Neuronal stem cell (in vitro differentiated cells): Measurements from ENCODE around the gene ILRUN. TPM values are rescaled to one million over a fixed set of nuclear protein-coding genes. Genes with fewer than 3 reads are reported as not detected.
"Not testable (repeated sequence)": the region's sequence is repeated elsewhere in the genome, so short reads cannot be mapped to it uniquely, and the experiment has no call there.

ENCODE experiments used
- DNase-seq: peaks from one replicate; pipeline ENCODE4 v3.0.0-alpha.2; 2013; ENCODE audit warnings: low spot score
- H2AFZ ChIP-seq: one replicate; pipeline ENCODE4 v1.6.1; 2013; ENCODE audit warnings: mild to moderate bottlenecking, low read length, inconsistent platforms
- H2AK5ac ChIP-seq: 2 replicates; pipeline ENCODE4 v1.6.1; 2013; ENCODE audit warnings: low read depth, mild to moderate bottlenecking, inconsistent platforms, low read length, moderate library complexity, mixed read lengths
- H2BK120ac ChIP-seq: 2 replicates; pipeline ENCODE4 v1.6.1; 2013; ENCODE audit warnings: low read depth, mild to moderate bottlenecking, inconsistent platforms, low read length, moderate library complexity, mixed read lengths
- H2BK12ac ChIP-seq: one replicate; pipeline ENCODE4 v1.6.1; 2013; ENCODE audit warnings: low read length, inconsistent platforms
- H2BK15ac ChIP-seq: 2 replicates; pipeline ENCODE4 v1.6.1; 2013; ENCODE audit warnings: mild to moderate bottlenecking, low read length, inconsistent platforms, mixed read lengths
- H2BK5ac ChIP-seq: one replicate; pipeline ENCODE4 v1.6.1; 2013; ENCODE audit warnings: inconsistent platforms, mild to moderate bottlenecking, low read length, moderate library complexity
- H3K14ac ChIP-seq: one replicate; pipeline ENCODE4 v1.6.1; 2013; ENCODE audit warnings: low read length, inconsistent platforms
- H3K18ac ChIP-seq: 2 replicates; pipeline ENCODE4 v1.6.1; 2013; ENCODE audit warnings: low read length, inconsistent platforms
- H3K23ac ChIP-seq: 2 replicates; pipeline ENCODE4 v1.6.1; 2013; ENCODE audit warnings: low read depth, mild to moderate bottlenecking, mixed read lengths, low read length, inconsistent platforms; ENCODE audit not compliant: poor library complexity
- H3K27ac ChIP-seq: replicated peaks from 3 replicates; pipeline ENCODE4 v1.5.1; 2013; ENCODE audit warnings: low read length, inconsistent platforms
- H3K27me3 ChIP-seq, 3 experiments: 2 replicates each; pipeline ENCODE4 v1.6.1; 2013; ENCODE audit warnings: low read length in 3 of 3, mild to moderate bottlenecking in 2 of 3, inconsistent platforms in 1 of 3, low read depth in 1 of 3, mixed read lengths in 1 of 3, moderate library complexity in 1 of 3; ENCODE audit not compliant: control insufficient read depth in 3 of 3, insufficient read depth in 3 of 3
- H3K36me3 ChIP-seq, 2 donors: replicated peaks in 1 of 2; 2 replicates each; pipeline ENCODE4 v1.6.1; 2013; ENCODE audit warnings: low read length in 2 of 2; ENCODE audit not compliant: control insufficient read depth in 2 of 2, insufficient read depth in 2 of 2
- H3K4ac ChIP-seq: 2 replicates; pipeline ENCODE4 v1.6.1; 2013; ENCODE audit warnings: inconsistent platforms, mild to moderate bottlenecking, low read length, moderate library complexity
- H3K4me1 ChIP-seq, 2 donors: 1 replicate in 1 of 2; 2 replicates in 1 of 2; pipeline ENCODE4 v1.6.1; 2013; ENCODE audit warnings: low read length in 2 of 2, low read depth in 1 of 2; ENCODE audit not compliant: control insufficient read depth in 2 of 2, insufficient read depth in 1 of 2
- H3K4me2 ChIP-seq: one replicate; pipeline ENCODE4 v1.6.1; 2013; ENCODE audit warnings: mild to moderate bottlenecking, low read length, inconsistent platforms; ENCODE audit not compliant: insufficient read depth, poor library complexity, severe bottlenecking
- H3K4me3 ChIP-seq, 2 donors: 2 replicates each; pipeline ENCODE4 v1.5.1; 2013; ENCODE audit warnings: low read length in 2 of 2, mild to moderate bottlenecking in 2 of 2, inconsistent platforms in 1 of 2, moderate library complexity in 1 of 2
- H3K79me1 ChIP-seq: one replicate; pipeline ENCODE4 v1.6.1; 2013; ENCODE audit warnings: low read depth, mild to moderate bottlenecking, inconsistent platforms, low read length, moderate library complexity
- H3K9ac ChIP-seq: one replicate; pipeline ENCODE4 v1.6.1; 2013; ENCODE audit warnings: mild to moderate bottlenecking, low read depth, low read length, inconsistent platforms; ENCODE audit not compliant: poor library complexity
- H3K9me3 ChIP-seq, 2 donors: replicated peaks in 1 of 2; 2 replicates each; pipeline versions ENCODE3 to v1.6.1; 2013; ENCODE audit warnings: low read length in 2 of 2, mild to moderate bottlenecking in 2 of 2, inconsistent platforms in 1 of 2, low read depth in 1 of 2, mixed read lengths in 1 of 2, moderate library complexity in 1 of 2; ENCODE audit not compliant: control insufficient read depth in 2 of 2, insufficient read depth in 1 of 2
- H4K8ac ChIP-seq: one replicate; pipeline ENCODE4 v1.6.1; 2013; ENCODE audit warnings: low read depth, mild to moderate bottlenecking, inconsistent platforms, low read length, moderate library complexity
- H4K91ac ChIP-seq: one replicate; pipeline ENCODE4 v1.6.1; 2013; ENCODE audit warnings: low read length, low read depth, mild to moderate bottlenecking, inconsistent platforms; ENCODE audit not compliant: poor library complexity
- WGBS, 2 donors: extraction: QIAGEN DNeasy Blood & Tissue Kit; methylation state at CpG; one replicate each; pipeline ENCODE4 v1.1.7; 2013; ENCODE audit warnings: missing lambda C conversion rate in 2 of 2, mixed read lengths in 1 of 2; ENCODE audit not compliant: insufficient read length in 2 of 2, insufficient replicate concordance in 1 of 2; ENCODE audit errors: extremely low coverage in 2 of 2; 5-methylcytosine and 5-hydroxymethylcytosine counted together
- small RNA-seq: library from polyadenylated mRNA; stranded (forward); fragments of <200 nt; extraction: miRNeasy Mini kit (QIAGEN cat#:217004); gene quantifications from one replicate; pipeline ENCODE3, GENCODE V24; 2013; ENCODE audit not compliant: insufficient read depth

ILRUN gene

GRCh38 chr6:34650232-34650631 is 46.3 kb downstream of the ILRUN start:
- H3K9ac ChIP-seq, H2BK15ac ChIP-seq, H4K91ac ChIP-seq, H2BK12ac ChIP-seq, H2BK120ac ChIP-seq, H3K27ac ChIP-seq, H3K27me3 ChIP-seq, H2AFZ ChIP-seq, H3K79me1 ChIP-seq, H3K14ac ChIP-seq, H2AK5ac ChIP-seq, H3K23ac ChIP-seq, H2BK5ac ChIP-seq, H3K4me1 ChIP-seq, H3K18ac ChIP-seq, H3K9me3 ChIP-seq, DNase-seq, H3K4me2 ChIP-seq, H4K8ac ChIP-seq, H3K4me3 ChIP-seq, H3K4ac ChIP-seq: not testable (repeated sequence)
- no CpG with 5 or more reads among the region's 7 CpGs for WGBS, 2 donors
- H3K36me3 ChIP-seq = peaks cover 7 to 62% of the 10 kb centered on the region in 2 donors

- Histone ChIP-seq H3K4me2 (no peak overlapping the region), H3K79me1 (no peaks in the 10 kb centered on the region), H3K27me3 (no peaks in the 10 kb centered on the region), H4K91ac (no peak overlapping the region), H3K9me3 (no peaks in the 10 kb centered on the region), H3K23ac (no peak overlapping the region), H3K4me3 (no peak overlapping the region), H3K4ac (no peak overlapping the region), H3K9ac (no peak overlapping the region), H2AFZ (no peak overlapping the region), H3K36me3 (peaks cover 10 to 65% of the 10 kb centered on the region in 2 donors), H2BK12ac (no peak overlapping the region), H3K14ac (no peak overlapping the region), H2BK15ac (no peak overlapping the region), H2AK5ac (no peak overlapping the region), H3K18ac (no peak overlapping the region), H3K4me1 (no peaks in the 10 kb centered on the region), H4K8ac (no peak overlapping the region), H2BK120ac (no peak overlapping the region), H3K27ac (no peak overlapping the region), H2BK5ac (no peak overlapping the region)
- DNase-seq = no peak
These were observed 47.8 kb downstream of the ILRUN start for GRCh38 chr6:34648806-34649205.

Small RNA genes lying within 50 kb of the gene (small RNA-seq; reads per million reads assigned to genes)
- gene RN7SL200P = not detected
